Muscle layer of colon (tissue), 2 donors: Measurements from ENCODE around the gene ATRNL1.

ENCODE experiments used
- H3K27ac ChIP-seq: one replicate; pipeline ENCODE4 v1.7.0; 2013; ENCODE audit warnings: low read depth, mild to moderate bottlenecking, low read length, moderate library complexity
- H3K27me3 ChIP-seq, 2 donors: one replicate each; pipeline ENCODE4 v1.7.0; 2013; ENCODE audit warnings: low read length in 2 of 2, mild to moderate bottlenecking in 2 of 2; ENCODE audit not compliant: insufficient read depth in 2 of 2, control insufficient read depth in 1 of 2
- H3K36me3 ChIP-seq: one replicate; pipeline ENCODE4 v1.7.0; 2013; ENCODE audit warnings: mild to moderate bottlenecking, low read length; ENCODE audit not compliant: insufficient read depth
- H3K4me1 ChIP-seq: one replicate; pipeline ENCODE4 v1.7.0; 2013; ENCODE audit warnings: mild to moderate bottlenecking, low read length; ENCODE audit not compliant: insufficient read depth
- H3K4me3 ChIP-seq, 2 donors: one replicate each; pipeline ENCODE4 v1.7.0; 2013; ENCODE audit warnings: low read length in 2 of 2, low read depth in 1 of 2, mild to moderate bottlenecking in 1 of 2, moderate library complexity in 1 of 2
- H3K9ac ChIP-seq: one replicate; pipeline ENCODE4 v1.7.0; 2013; ENCODE audit warnings: low read length
- H3K9me3 ChIP-seq: one replicate; pipeline ENCODE4 v1.7.0; 2013; ENCODE audit warnings: mild to moderate bottlenecking, low read length
- donor health status: abdominal sarcoma.
- donor health status: Adenocarcinoma of cecum.

The ATRNL1 gene

DNA sequence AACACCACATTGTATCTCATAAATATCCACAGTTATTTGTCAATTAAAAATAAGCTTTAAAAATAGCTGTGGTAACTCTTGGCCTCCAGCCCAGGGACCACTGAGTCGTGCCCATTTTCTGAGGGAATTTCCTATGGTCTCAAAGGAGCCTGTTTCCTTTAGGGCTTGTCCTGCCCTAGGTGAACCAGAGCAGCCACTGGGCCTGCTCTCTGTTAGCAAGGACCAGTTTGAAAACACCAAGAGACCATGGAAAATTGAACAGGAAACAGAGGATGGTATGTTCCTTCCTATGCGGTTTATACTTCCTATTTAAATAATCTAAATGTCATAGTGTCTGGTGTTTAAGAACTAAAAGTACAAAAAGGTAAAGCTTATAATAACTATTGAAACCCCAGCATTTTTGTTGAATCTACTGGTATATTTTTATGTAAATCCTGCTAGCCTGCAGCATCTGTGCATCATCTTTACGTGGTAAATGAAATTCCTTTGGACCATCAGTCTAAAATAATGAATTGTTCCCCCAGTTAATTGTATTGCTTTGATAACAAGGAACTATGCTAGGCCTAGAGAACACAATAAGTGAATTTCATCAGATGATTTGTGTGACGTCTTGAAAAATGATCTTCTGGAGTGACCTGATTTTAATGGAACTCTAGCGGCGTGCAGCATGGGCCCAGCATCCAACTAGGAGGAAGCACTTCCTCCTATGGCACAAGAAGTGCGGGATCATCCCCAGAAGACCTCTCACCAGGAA lies 846.1 kb downstream of the ATRNL1 start:
- Histone ChIP-seq H3K4me3 (no peak overlapping the region), H3K4me1 (peaks cover 15% of the 10 kb centered on the region), H3K9ac (no peak overlapping the region), H3K27ac (no peak overlapping the region), H3K9me3 (no peaks in the 10 kb centered on the region), H3K36me3 (no peaks in the 10 kb centered on the region), H3K27me3 (no peaks in the 10 kb centered on the region)

DNA sequence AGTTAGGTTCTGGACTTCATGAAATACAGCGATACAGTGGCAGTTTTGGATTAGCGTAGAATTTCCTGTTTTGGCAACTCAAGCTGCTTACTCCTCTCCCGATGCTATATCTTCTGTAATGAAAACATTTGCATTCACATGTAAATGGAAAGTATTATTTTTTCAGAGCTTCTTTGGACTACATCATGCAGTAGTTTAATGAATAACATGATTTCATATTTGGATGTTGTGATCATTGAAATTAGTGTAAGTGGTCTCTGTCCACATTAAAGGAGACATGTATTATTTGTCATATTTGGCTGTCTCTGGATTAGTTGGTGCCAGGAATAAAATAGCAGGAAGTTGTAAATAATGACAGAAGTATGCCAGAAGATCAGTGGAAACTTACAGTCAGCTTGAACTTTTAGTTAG lies 848.2 kb downstream of the ATRNL1 start:
- H3K27ac ChIP-seq: no peak overlapping the region
- no peak overlapping the region for H3K9ac ChIP-seq
- H3K9me3 ChIP-seq: no peaks in the 10 kb centered on the region
- no peaks in the 10 kb centered on the region for H3K36me3 ChIP-seq
- H3K4me3 ChIP-seq: no peak overlapping the region
- H3K27me3 ChIP-seq: no peaks in the 10 kb centered on the region
- H3K4me1 ChIP-seq: peaks cover 15% of the 10 kb centered on the region

DNA sequence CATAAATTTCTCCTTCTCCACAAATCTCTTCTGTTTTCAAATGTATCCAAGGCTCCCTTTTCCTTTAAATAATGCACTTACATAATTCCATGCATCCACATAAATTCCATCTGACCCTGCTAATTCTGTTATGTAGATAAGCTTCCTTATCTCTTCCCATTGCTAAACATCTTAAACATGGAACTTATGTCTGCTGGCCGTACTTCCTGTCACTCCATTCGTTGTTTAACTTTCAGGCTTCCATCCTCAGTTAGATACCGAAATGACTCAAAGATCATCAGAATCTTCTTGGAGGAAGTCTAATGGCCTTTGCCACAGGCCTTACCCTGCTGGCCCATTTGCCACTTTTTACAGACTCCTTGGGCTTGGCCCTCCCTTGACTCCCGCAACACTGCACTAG lies 848.9 kb downstream of the ATRNL1 start:
- Histone ChIP-seq H3K4me3 (no peak overlapping the region), H3K27ac (no peak overlapping the region), H3K36me3 (no peaks in the 10 kb centered on the region), H3K27me3 (no peaks in the 10 kb centered on the region), H3K9me3 (no peaks in the 10 kb centered on the region), H3K9ac (no peak overlapping the region), H3K4me1 (peaks cover 11% of the 10 kb centered on the region)

- Histone ChIP-seq H3K36me3 (no peaks in the 10 kb centered on the region), H3K27me3 (no peaks in the 10 kb centered on the region), H3K4me3 (no peak overlapping the region), H3K27ac (no peak overlapping the region), H3K9me3 (no peaks in the 10 kb centered on the region), H3K9ac (no peak overlapping the region), H3K4me1 (peaks cover 7% of the 10 kb centered on the region)
Observed at GRCh38 chr10:115944538-115944937, 851.4 kb downstream of the ATRNL1 start.

DNA sequence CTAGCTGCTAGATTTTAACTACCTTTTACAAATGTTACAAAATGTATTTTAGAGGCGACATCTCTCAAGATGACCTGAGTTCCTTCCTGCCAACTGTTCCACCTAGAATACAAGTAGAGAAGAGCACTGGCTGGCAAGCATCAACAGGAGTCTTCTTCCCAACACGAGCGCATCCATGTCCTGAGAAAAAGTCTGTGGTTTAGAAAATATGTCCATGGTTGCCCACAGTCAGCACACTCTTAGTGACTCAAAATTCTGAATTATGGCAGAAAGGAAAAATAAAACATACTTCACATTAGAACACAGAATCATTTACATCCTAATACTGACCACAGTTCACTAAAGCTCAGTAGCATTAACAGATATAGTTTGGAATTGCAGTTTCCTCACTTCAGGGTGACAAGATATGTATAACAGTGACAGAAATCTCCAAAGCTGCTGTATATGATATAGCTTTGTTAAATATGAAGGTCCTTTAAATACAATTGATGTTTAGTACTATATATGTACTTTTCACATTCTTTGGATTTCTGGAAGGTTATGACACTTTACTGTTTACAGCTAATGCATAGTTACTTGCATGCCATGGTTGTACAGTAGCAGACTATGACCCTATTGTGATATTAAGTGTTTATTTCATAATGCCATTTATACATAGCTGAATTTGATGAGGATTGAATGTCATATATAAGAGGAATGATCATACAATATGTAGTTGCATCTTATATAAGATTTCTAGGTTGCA lies 852.7 kb downstream of the ATRNL1 start:
- Histone ChIP-seq H3K27ac (no peak overlapping the region), H3K4me3 (no peak overlapping the region), H3K36me3 (no peaks in the 10 kb centered on the region), H3K4me1 (peaks cover 15% of the 10 kb centered on the region), H3K9me3 (no peaks in the 10 kb centered on the region), H3K27me3 (no peaks in the 10 kb centered on the region), H3K9ac (no peak overlapping the region)

DNA sequence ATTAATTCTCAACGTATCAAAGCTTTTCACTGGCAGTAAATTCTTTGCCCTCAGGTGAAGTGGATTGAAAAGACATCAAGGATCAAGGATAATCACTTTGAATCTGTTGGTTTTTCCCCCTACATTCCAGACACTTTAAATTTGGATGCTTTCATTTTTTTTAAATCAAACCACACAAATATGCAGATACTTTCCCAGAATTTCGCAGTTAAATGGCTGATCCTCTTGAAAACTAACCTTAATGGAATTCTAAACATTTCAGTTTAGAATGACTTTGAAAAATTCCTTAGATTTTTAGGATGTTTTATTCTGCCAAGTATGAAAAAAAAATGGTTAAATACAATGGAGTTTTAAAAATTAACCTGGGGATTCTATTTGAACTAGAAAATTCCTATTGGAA lies 853.9 kb downstream of the ATRNL1 start:
- H3K9me3 ChIP-seq: no peaks in the 10 kb centered on the region
- no peak overlapping the region for H3K9ac ChIP-seq
- H3K4me1 ChIP-seq: peaks cover 9% of the 10 kb centered on the region
- no peak overlapping the region for H3K27ac ChIP-seq
- no peaks in the 10 kb centered on the region for H3K27me3 ChIP-seq
- no peak overlapping the region for H3K4me3 ChIP-seq
- no peaks in the 10 kb centered on the region for H3K36me3 ChIP-seq

- no peak overlapping the region for H3K9ac ChIP-seq
- H3K9me3 ChIP-seq: no peaks in the 10 kb centered on the region
- H3K27me3 ChIP-seq: no peaks in the 10 kb centered on the region
- peaks cover 9% of the 10 kb centered on the region for H3K4me1 ChIP-seq
- no peak overlapping the region for H3K27ac ChIP-seq
- no peaks in the 10 kb centered on the region for H3K36me3 ChIP-seq
- no peak overlapping the region for H3K4me3 ChIP-seq
Observed at GRCh38 chr10:115948465-115948864, 855.3 kb downstream of the ATRNL1 start.

GRCh38 chr10:115949282-115949844 lies 856.2 kb downstream of the ATRNL1 start:
- Histone ChIP-seq H3K27me3 (no peaks in the 10 kb centered on the region), H3K4me1 (peaks cover 9% of the 10 kb centered on the region), H3K27ac (no peak overlapping the region), H3K9me3 (no peaks in the 10 kb centered on the region), H3K9ac (no peak overlapping the region), H3K4me3 (no peak overlapping the region), H3K36me3 (no peaks in the 10 kb centered on the region)

DNA sequence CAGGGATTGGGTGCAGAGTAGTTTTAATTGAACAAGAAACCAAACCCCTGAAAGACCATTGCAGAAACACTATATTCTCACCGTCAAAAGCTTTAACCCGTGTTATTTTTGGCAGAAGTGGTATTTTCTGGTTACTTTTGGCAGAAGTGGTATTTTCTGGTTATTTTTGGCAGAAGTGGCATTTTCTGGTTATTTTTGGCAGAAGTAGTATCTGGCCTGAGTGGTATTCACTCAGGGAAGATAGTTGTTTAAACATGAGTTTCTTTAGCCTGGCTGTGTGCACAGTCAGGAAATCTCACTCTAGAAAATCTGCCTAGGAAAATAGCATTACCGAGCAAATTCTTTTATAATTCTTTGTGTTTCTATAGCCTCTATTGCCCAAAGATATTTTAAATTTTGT lies 857.2 kb downstream of the ATRNL1 start:
- H3K27ac ChIP-seq: no peak overlapping the region

DNA sequence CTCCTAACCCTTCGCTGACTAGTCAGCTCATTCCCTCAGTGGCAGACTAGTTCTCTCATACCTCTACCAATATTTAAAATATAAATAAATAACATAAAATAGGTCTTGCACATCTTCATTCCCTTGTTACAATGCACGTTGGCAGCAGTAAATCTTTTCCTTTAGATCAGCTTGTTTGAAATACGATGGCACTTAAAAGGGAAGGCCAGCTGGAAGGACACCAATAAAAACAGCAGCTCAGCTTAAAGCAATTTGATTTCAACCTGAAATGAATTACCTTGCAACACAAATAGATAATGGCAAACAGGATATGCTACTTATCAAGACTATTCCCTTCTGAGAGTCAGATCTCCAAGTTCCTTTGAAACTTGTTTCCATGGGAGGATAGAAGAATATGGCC lies 858.1 kb downstream of the ATRNL1 start:
- Histone ChIP-seq H3K9ac (no peak overlapping the region), H3K27ac (no peak overlapping the region), H3K9me3 (no peaks in the 10 kb centered on the region), H3K4me3 (no peak overlapping the region), H3K36me3 (no peaks in the 10 kb centered on the region), H3K27me3 (no peaks in the 10 kb centered on the region), H3K4me1 (peaks cover 9% of the 10 kb centered on the region)

More for the DNA sequence above, 857.2 kb downstream of the ATRNL1 start:
- Histone ChIP-seq H3K4me3 (no peak overlapping the region), H3K9ac (no peak overlapping the region), H3K4me1 (peaks cover 9% of the 10 kb centered on the region), H3K36me3 (no peaks in the 10 kb centered on the region), H3K9me3 (no peaks in the 10 kb centered on the region), H3K27me3 (no peaks in the 10 kb centered on the region)

DNA sequence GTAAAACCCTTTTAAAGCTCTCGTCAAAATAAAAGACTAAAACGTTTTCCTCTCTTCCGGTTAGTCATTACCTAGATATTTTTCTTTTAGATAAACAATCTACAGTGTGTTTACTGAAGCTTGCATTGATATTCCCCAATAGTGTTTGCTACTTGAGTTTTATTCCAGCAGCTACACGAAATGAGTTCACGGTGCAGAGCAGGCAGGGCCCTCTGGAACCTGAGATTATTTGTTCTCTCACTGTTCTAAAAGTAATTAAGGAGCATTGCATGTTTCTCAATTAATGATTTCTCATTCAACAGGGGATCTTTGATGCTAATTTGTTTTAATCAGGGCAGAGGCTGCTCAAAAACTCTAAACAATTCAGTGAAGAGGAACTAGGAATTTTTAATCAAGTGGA lies 860.1 kb downstream of the ATRNL1 start:
- Histone ChIP-seq H3K9ac (no peak overlapping the region), H3K4me1 (peaks cover 9% of the 10 kb centered on the region), H3K27me3 (no peaks in the 10 kb centered on the region), H3K36me3 (no peaks in the 10 kb centered on the region), H3K4me3 (no peak overlapping the region), H3K27ac (no peak overlapping the region), H3K9me3 (no peaks in the 10 kb centered on the region)
